Breast epithelium (tissue), 3 donors: ENCODE data around the gene RYR1.

Experiments used
- CTCF ChIP-seq, 3 donors: fragments of 450-650 bp; IDR thresholded peaks; one replicate each; pipeline ENCODE4 v1.5.1; 2016 to 2017; ENCODE audit warnings: antibody characterized with exemption in 3 of 3, mild to moderate bottlenecking in 3 of 3, moderate library complexity in 3 of 3
- POLR2A ChIP-seq: fragments of 450-650 bp; IDR thresholded peaks from one replicate; pipeline ENCODE4 v1.6.1; 2016; ENCODE audit warnings: antibody characterized with exemption, mild to moderate bottlenecking, moderate library complexity
- POLR2AphosphoS5 ChIP-seq, 3 donors: sonication (generic); formaldehyde crosslinking; IDR thresholded peaks; one replicate each; pipeline ENCODE4 v1.6.1; 2017; ENCODE audit warnings: antibody characterized with exemption in 3 of 3

DNA sequence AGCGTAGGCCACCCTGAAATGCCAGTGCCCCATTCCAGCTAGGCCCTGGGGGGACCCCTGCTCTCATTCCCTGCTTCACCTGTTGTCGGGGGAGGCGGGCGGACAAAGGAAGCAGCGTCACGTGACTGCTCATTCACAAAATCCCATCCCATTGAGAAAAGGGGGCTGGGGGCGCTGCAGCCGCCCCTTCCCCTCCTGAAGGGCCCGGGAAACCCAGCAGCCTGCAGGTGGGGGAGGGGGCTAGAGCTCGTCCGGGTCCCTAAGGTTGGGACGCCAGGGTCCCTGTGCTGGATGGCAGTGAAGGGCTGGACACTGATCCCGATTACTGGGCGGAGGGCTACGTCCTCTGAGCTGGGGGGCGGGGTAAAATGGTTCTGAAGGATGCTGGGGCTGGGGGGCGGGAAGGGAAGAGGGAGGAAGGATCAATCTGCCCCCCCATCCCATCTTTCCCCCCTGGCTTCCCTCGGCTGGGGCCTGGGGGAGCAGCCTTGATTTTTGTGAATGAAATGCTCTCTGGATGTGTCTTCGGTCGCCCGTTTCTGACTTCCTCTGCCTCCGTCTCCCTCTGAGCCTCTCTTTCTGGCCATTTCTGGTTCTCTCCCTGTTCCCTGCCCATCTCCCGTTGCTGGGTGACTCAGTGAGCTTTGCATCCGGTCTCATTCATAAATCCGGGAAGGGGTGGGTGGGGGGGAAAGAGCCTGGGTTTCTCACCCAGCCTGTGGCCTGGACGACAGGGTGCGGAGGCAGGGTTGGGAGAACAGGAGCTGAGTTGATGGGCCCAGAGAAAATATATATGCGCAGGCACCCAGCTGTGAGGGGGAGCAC lies 44.2 kb upstream of the RYR1 start:
- TF ChIP-seq POLR2A (no peak), CTCF (IDR thresholded peaks at IDR 0.05) (no peak), POLR2AphosphoS5 (IDR thresholded peaks at IDR 0.05) (no peak)
